KBM-7 (cell line): Measurements from ENCODE around the gene SURF4.
"Not testable (repeated sequence)": the region's sequence is repeated elsewhere in the genome, so short reads cannot be mapped to it uniquely, and the experiment has no call there.

Source experiments
- DNase-seq: peaks from one replicate; pipeline ENCODE4 v3.0.0-alpha.2; 2015
- in situ Hi-C: fragments of 300-500 bp; cut with MboI; formaldehyde crosslinking; loops from 2 replicates; pipeline ENCODE4 v1.14.3; 2020; ENCODE audit warnings: low sequenced_read_pairs, low pct_unique_long_range_greater_than_20kb, mixed read lengths

The SURF4 gene

DNA sequence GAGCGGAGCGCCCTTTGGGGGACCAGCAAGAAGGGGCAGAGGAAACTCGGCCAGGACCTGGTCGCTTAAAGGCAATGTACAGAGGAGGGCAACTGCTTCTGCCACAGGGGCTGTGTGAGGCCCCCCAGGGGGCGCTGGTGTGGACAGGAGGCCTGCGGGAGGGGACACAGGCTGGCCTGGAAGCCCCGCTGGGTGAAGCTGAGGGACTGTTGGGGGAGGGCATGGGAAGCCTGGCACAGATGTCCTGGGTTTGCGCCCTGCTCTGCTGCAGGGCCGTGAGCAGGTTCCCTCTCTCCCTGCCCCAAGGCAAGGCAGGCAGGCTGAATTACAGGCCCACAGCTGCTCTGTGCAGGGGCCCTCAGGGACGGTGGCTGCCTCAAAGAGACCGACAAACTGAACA is 33.3 kb downstream of the SURF4 start:
- in situ Hi-C loops = no loop called here
- no peak for DNase-seq

DNA sequence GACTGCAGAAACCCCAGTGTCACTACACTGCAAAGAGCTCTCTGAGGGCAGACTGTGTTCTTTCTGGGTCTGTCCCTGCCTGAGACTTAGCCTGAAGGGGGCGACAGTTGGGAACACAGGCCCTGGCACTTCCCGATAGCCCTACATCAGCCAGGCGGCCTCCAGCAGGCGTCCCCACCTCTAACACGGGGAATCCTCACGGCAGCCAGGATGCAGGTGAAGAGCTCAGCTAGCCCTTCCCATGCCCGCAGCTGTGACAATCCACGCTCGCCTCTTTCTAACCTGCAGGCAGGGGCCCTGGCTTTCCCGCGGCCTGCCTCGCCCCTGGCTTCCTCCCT is 33.8 kb downstream of the SURF4 start:
- DNase-seq = no peak
- in situ Hi-C loops = no loop called here

DNA sequence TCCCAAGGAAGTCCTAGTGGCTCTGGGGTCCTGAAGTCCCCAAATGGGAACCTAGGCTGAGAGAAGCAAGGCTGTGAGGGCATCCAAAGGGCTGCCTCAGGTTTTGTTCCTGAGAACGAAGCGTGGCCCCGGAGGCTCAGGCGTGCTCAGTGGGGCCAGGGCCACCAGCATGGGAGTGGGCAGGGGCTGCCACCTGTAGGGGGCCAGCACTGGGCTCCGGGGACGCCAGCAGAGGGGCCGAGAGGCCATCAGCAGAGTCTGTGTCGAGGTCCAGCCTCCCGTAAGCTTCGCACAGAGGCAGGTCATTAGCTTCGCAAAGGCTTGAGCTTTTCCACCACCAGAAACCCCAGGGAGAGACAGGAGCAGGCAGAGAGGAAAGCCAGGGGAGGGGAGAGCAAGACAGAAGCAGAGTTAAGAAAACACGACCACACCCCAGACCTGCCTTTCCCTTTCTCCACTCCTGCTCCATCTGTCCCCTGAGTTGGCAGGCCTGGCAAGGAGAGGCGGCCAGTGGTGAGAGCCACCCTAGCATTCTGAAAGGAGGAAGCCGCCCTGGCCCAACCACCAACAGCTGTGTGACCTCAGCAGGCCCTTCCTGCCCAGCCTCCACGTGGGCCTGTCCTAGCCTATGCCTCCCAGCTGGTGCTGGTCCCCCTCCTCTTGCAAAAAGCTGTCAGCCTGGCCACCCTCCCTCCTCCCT is 34.3 kb downstream of the SURF4 start:
- in situ Hi-C loops = no loop called here
- DNase-seq = no peak

DNA sequence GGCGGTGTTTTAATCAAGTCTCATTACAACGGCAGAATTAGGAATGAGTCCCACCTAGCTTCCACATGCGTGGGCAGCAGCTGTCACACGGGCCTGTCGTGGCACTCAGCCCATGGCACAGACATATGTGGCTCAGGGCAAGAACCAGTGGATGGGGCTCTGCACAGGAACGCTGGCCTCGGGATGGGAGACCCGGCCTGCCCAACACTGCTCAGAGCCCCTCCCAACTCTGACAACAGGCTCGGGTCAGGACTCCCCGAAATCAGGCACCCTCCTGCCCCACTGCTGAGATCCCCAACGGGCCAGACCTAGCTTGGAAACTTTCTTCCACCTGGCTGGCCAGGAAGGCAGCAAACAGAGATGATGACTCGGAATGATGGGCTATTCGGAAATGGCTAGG is 34.9 kb downstream of the SURF4 start:
- in situ Hi-C loops = no loop called here
- no peak for DNase-seq

DNA sequence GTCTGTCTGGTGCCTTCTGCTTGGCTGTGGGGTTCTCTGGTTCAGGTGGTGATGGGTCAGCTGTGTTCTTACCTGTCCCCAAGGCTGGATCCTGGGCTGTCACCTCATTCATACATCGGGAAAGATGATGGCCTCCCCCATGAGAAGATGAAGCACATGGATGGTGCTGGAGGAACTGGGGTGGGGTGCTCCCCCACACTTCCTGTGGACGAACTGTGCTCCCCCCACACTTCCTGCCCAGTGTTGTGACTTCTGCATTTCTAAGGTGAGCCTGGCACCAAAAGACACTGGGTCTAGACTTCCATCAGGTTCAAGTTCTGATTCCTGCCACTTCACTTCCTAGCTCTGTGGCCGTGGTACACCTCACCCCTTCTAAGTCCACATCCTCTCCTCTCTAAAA is 35.6 kb downstream of the SURF4 start:
- peak; percentile 79 for DNase-seq
- in situ Hi-C loops = no loop called here

DNA sequence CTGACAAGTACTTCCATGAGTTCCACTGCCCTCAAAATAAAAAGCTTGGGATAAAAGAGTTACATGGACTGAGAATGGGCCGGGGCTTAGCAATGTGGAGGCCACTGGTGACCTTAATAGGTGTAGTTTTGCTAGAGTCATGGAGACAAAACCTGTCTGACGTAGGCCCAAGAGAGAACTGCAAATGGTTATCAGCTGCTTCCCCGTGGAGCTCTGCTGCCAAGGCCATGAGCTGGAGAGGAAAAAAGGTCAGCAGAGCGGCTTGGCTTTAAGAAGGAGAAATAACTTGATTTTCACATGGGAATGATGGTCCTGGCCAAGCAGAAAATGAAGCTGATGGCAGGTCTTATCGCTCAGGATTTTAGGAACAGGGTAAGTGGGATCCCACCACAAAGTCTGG is 36.2 kb downstream of the SURF4 start:
- in situ Hi-C loops = no loop called here
- DNase-seq = no peak

DNA sequence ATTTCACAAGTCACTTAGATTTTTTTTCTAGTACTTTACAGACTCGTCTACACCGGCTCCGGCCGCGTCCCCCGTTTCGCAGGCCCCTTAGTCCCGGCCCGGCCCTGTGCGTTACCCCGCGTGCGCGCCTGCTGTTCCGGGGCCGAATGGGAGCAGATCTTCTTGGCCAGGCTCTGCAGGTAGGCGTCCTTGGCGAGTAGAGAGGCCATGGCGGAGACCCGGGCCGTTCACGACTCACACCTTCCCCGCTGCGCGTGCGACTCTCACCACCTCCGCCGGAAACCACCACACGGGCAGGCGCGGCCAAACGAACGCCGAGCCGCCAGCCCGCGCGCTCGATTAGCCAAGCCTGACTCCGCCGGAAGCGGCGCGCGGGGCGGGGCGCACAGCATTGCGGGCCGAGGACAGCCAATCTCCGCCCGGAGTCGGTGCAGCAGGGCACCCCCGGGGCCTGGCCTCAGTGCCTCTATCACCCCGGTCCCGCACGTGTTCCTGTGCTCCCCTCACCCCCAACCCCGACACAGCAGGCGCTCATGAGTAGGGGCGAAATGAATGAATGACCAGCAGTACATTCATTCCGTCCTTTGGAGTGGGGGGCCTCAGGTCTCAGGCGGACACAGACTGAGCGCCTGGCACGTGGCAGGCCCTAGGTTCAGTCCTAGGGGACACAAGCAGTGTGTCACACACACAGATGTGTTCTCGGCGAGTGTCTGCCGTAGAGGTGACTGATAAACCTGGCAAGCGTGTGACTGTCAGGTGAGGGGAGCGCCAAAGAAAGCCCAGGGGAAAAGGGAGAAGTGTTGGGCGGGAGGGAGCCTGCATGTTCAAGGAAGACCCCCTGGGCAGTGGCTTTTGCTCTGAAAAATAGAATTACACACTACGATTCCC is 39.7 kb downstream of the SURF4 start, which contains the start of gene SURF6:
TSS of gene SURF6 (minus strand) at position 265 of the 888 bp plus-strand sequence. CDS start at position 209, 56 bp downstream.
- DNase-seq = peak; percentile 93
- in situ Hi-C loops = no loop called here

DNA sequence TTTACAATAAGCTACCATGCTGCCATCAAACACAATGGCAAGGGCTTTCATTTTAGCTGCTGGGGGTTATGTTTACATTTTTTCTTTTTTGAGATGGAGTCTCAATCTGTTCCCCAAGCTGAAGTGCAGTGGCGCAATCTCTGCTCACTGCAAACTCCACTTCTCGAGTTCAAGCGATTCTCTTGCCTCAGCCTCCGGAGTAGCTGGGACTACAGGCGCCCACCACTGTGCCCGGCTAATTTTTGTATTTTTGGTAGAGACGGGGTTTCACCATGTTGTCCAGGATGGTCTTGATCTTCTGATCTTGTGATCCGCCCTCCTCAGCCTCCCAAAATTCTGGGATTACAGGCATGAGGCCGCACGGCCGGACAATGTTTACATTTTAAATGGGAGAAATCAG is 41.0 kb downstream of the SURF4 start:
- in situ Hi-C loops, DNase-seq: not testable (repeated sequence)

DNA sequence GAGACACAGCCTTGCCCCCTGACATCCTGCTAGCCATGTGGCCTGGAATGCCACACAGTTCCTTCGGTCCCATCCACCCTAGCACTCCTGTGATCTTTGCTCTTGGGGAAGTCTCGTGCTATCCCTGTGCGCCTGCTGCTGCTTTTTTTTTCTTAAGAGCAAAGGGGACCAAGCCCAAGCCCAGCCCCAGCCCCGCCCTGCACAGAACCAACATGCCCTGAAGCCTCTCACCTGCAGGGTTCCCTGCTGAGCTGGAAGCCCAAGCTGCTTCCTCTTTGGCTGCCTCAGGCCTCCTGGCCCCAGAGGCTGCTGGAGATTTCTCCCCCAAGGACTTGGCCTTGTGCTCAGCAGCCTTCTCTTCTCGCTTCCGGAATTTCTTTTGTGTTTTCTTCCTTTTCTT is 41.7 kb downstream of the SURF4 start:
- no peak for DNase-seq

DNA sequence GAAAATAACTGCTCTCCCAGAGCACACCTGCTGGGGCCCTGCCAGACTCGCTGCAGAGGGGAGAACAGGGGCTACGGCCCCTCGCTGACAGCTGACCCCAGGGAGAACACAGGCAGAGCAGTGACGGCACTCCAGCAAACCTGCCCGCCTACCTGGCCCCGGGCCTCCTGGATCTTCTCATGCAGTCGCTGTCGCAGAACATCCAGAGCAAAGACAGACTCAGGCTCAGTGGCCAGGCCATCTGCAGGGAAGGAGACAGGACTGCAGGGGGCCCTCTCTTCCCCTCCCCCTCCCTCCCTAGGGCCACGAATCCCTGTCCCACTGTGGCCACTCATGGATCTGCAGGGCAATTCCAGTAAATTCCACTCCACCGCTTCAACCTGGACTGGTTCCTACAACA is 42.3 kb downstream of the SURF4 start:
- no peak for DNase-seq
- in situ Hi-C loops = no loop called here

More for the DNA sequence above, 41.7 kb downstream of the SURF4 start:
- in situ Hi-C loops = no loop called here

DNA sequence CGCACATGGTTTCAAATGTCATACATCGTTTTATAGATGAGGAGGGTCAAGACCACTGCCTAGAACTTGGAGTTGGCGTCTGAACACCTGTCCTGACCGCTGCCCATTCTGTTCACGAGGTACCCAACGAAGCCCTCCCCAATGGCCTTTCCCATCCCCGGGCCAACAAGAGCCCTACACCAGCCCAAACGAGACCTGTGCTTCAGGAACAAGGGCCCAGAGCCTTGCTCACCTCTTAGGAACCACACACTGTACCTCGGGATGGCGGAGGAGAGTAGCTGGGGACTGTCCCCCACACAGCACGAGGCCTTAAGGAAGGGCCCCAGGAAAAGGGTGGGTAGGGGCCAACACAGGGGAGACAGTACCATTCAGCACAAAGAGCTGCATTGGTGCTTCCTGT is 42.8 kb downstream of the SURF4 start:
- no peak for DNase-seq
- in situ Hi-C loops = no loop called here

DNA sequence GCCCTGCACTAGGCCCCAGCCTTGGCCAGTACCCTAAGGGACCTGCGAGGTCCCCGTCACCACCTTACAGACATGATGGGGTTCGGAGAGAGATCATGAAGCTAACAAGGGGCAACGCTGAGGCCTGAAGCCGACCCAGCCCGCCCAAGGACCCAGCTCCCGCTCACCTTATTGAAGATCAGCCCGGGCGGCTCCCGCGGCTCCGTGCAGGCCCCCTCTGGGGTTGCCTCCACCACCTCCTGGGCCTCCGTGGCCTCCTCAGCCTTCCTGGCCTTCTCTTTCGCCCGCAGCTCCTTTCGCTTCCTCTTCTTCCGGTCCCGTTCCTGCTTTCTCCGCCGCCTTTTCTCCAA is 43.5 kb downstream of the SURF4 start:
- DNase-seq = no peak
- in situ Hi-C loops = no loop called here

DNA sequence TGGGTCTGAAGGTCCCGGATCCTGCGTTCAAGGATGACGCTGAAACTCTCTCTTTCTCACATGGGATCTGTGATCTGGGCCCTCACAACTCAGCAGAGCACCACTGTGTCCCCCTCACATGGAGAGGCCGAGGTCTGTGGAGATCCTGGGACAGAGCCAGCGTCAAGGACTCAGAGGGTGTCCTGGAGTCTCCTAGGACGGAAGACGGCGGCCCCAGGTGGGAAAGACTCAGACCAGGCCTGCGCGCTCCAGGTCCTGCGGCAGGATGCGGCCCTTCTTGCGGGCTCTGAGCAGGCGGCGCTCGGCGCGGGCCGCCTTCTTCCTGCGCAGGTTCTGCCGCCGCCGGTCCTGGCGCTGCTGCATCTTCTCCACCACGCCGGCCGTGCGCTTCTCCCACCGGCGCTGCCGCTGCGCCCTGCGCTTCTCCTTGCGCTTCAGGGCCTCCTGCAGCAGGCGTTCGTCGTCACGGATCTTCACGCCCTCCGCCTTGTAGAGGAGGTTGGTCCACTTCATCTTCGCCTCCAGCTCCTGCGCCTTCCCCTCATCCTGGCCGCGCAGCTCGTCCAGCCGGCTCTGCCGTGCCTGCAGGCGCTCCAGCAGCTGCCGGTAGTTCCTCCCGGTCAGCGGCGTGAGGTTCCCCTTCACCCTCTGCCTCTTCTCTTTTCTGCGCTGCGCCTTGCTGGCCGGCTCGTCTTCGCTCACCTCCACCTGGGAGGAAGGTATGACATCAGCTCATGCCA is 44.0 kb downstream of the SURF4 start:
- DNase-seq = no peak
- in situ Hi-C loops = no loop called here

DNA sequence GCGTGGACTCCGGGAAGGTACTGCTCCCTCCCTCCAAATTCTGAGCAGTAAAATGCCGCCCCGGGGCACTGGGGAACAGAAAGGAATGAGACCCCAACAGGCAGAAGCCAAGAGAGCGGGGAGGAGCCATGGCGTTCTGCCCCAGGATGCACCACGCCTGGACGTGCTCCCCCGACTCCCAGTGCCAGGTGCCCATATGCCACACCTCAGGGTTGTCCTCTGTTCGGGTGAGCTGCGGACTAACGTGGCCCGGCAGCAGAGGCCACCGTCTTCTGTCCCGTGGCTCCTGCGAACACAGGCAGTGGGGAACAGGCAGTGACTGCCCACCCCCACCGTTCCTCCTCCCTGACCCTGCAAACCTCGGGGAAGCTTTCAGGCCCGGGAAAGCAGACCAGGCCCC is 44.6 kb downstream of the SURF4 start:
- no peak for DNase-seq
- in situ Hi-C loops = no loop called here

DNA sequence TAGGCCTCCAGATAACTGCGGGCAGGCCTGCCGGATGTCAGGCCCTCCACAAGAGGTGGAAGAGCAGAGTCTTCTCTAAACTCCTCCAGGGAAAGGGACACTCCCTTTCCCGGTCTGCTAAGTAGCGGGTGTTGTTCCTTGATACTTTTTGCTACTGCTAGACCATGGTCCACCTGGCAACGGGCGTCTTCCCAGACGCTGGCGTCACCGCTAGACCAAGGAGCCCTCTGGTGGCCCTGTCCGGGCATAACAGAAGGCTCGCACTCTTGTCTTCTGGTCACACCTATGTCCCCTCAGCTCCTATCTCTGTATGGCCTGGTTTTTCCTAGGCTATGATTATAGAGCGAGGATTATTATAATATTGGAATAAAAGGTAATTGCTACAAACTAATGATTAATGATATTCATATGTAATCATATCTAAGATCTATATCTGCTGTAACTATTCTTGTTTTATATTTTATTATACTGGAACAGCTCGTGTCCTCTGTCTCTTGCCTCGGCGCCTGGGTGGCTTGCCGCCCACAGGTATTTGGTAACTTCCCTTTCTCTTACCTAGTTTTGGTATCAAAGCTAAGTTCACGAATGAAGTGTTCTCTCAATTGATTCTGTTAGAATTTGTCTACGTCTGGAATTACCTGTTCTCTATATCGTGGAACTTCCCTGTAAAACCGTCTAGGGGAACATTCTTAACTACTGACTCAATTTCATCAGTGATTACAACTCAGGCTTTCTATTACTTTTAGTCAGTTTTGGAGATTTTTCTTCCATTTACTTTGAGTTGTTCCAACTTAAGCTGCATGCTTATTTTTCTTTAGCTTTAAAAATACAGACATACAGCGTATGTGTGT is 46.3 kb downstream of the SURF4 start:
- in situ Hi-C loops = not testable (repeated sequence)
- peak; percentile 50 for DNase-seq

DNA sequence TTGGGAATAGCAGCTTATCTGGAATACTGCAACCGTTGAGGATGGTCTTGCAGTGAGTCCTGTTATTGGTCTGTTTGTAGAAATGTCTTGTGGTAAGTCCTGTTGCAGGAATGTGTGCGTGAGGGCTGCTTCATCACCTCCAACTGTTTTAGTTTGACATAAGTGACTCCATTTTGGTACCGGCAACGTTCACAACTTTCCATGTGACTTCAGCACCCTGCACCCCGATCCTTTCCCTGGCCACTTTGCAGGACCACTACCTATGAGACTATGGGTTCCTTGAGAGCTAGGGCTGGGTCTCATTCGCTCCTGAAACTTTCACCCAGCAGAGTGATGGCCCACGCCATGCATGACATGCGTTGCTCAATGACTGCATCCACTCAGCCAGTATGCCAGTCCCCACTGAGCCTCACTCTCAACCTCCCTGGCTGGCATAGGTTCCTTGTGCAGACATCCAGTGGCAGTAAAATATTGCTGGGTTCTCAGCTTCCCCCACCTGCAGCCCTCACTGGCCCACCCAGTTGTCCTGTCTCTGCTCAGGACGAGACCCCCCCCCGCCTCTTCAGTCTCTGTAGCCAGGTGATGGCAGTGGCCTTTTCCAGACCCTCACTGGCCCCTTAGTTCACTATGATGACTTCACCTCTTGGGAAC is 47.9 kb downstream of the SURF4 start:
- DNase-seq = no peak
- in situ Hi-C loops = no loop called here

DNA sequence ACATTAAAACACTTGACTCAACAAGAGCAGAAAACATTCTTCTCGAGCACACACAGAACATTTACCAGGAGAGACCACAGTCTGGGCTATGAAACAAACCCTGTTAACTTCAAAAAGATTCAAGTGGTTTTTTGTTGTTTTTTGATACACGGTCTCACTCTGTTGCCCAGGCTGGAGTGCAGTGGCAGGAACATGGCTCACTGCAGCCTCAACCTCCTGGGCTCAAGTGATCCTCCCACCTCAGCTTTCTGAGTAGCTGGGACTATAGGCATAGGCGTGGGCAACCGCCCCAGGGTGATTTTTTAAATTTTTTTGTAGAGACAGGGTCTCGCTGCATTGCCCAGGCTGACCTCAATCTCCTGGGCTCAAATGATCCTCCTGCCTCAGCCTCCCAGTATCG is 48.8 kb downstream of the SURF4 start:
- in situ Hi-C loops, DNase-seq: not testable (repeated sequence)

DNA sequence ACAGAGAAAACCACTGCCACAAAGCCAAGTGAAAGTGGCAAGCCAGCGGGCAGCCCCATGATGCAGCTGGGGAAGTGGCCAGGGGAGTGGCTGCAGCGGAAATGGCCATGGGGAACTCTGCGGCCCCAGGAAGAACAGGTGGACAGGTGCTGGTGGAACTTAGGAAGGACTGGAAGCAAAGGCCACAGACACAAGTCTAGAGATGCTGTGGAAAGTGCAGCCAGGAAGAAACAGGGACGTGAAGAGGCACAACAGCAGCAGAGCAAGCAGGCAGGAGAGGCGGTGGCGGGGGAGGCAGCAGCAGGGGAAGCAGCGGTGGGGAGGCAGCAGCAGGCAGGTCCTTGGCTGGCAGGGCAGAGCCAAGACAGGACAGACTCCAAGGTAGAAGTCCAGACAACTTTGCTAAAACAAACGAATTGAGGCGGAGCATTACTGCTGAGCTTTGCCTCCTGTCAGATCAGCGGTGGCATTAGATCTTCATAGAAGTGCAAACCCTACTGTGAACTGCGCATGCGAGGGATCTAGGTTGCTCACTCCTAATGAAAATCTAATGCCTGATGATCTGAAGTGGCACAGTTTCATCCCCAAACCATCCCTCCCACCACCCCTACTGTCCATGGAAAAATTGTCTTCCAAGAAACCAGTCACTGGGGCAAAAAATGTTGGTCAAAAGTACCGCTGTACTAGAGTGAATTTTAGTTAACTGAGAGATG is 51.7 kb downstream of the SURF4 start:
- in situ Hi-C loops = no loop called here
- DNase-seq = no peak
